ENCODE measurements around the gene LCE7A. TPM values are rescaled to one million over a fixed set of nuclear protein-coding genes. Genes with fewer than 3 reads are reported as not detected.

LCE7A gene
- total and polyA plus RNA-seq, 2 donors (not counting 3 experiments of a cell fraction or from before 2014, with no cell fraction given), result not detected

DNA sequence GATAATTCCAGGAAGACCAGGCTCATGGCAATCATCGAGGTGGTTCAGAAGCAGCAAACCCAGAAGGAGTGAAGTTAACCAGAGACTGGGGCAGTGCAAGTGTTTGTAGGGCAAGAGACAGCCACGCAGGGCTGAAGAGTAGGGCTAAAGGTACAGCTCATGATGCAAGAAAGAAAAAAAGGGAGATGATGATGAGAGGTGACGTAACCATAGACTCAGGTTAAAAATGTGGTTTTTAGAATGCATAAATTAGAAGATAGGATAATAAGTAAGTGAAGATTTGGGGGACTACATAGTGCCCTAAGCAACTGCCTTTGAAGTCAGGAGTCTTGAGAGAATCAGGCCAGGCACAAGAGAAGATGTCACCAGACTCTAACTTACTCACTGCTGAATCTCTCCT is 333 bp downstream of the LCE7A start:
- dilution Hi-C loops (cut with MboI; ENCODE audit: extremely low pct_ligation_motif_present, low sequenced_read_pairs) (no loop called here), intact Hi-C loops (cut with micrococcal nuclease) (no loop called here)
- DNase-seq (ENCODE audit: low read depth, low spot score) (no peak), FAIRE-seq (no peak)
- Histone ChIP-seq H3K4me1 (ENCODE audit: control insufficient read depth, extremely low read depth, insufficient read depth, low read length) (no peaks in the 10 kb centered on the region), H3K27me3 (ENCODE audit: control insufficient read depth in 2 of 2, insufficient read depth in 2 of 2, low read length in 2 of 2) (no peaks in the 10 kb centered on the region), H3K79me2 (ENCODE audit: control insufficient read depth, insufficient read depth, low read length) (no peaks in the 10 kb centered on the region), H3K27ac (ENCODE audit: insufficient read depth, low read depth, low read length) (no peak overlapping the region), H3K4me2 (ENCODE audit: insufficient read depth, low read length) (no peak overlapping the region), H3K9me3 (replicated peaks; ENCODE audit: control insufficient read depth, insufficient read depth, low read length) (no peaks in the 10 kb centered on the region), H3K4me3 (replicated peaks in 1 of 3; ENCODE audit: insufficient read depth in 1 of 3, low read depth in 1 of 3, low read length in 3 of 3) (no peak overlapping the region), H3K9me1 (replicated peaks; ENCODE audit: control insufficient read depth, extremely low read depth, insufficient read depth, low read length) (no peaks in the 10 kb centered on the region), H3K36me3 (ENCODE audit: control insufficient read depth in 2 of 2, extremely low read depth in 1 of 2, insufficient read depth in 2 of 2, low read length in 2 of 2) (no peaks in the 10 kb centered on the region), H2AFZ (ENCODE audit: low read depth, low read length) (no peak overlapping the region), H4K20me1 (replicated peaks; ENCODE audit: control insufficient read depth, extremely low read depth, insufficient read depth, low read length) (no peaks in the 10 kb centered on the region), H3K9ac (replicated peaks; ENCODE audit: extremely low read depth, insufficient read depth, low read length) (no peak overlapping the region)
- ChIA-PET CTCF (no interaction called here), POLR2A (no interaction called here)
- no TSS peak for BruUV-seq (replicated peaks)
- TF ChIP-seq GATA2 (IDR thresholded peaks at IDR 0.05; ENCODE audit: insufficient read depth, insufficient read length, low read depth, low read length) (no peak), POLR2AphosphoS5 (IDR thresholded peaks at IDR 0.05; ENCODE audit: insufficient read depth, low read depth, low read length) (no peak), FOS (IDR thresholded peaks at IDR 0.05; ENCODE audit: borderline replicate concordance, insufficient read depth, low read length) (no peak), MYC (IDR thresholded peaks at IDR 0.05; ENCODE audit: low read depth, low read length) (no peak)

DNA sequence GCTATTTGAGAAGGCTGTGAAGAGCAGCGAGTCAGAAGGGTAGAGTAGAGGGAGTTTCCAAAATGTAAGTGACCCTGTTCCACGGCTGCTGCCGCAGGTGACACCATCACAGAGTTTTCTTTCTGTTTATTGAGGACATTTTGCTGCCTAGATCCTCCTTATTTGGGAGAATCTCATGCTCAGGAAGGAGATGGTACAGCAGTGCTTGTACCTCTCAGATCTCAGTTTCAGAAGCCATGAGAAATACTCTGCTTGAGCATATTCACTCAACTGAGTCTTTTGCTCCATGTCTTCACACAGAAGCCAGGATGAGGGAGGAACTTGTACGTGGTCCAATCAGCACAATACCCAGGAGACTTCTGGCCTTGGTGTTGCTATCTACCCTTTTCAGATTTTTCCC is 1.6 kb downstream of the LCE7A start:
- Histone ChIP-seq H3K9ac (replicated peaks; ENCODE audit: extremely low read depth, insufficient read depth, low read length) (no peak overlapping the region), H2AFZ (ENCODE audit: low read depth, low read length) (no peak overlapping the region), H3K79me2 (ENCODE audit: control insufficient read depth, insufficient read depth, low read length) (no peaks in the 10 kb centered on the region), H3K9me1 (replicated peaks; ENCODE audit: control insufficient read depth, extremely low read depth, insufficient read depth, low read length) (no peaks in the 10 kb centered on the region), H3K27me3 (ENCODE audit: control insufficient read depth in 2 of 2, insufficient read depth in 2 of 2, low read length in 2 of 2) (no peaks in the 10 kb centered on the region), H3K36me3 (ENCODE audit: control insufficient read depth in 2 of 2, extremely low read depth in 1 of 2, insufficient read depth in 2 of 2, low read length in 2 of 2) (no peaks in the 10 kb centered on the region), H3K4me3 (replicated peaks in 1 of 3; ENCODE audit: insufficient read depth in 1 of 3, low read depth in 1 of 3, low read length in 3 of 3) (no peak overlapping the region), H3K9me3 (replicated peaks; ENCODE audit: control insufficient read depth, insufficient read depth, low read length) (no peaks in the 10 kb centered on the region), H3K27ac (ENCODE audit: insufficient read depth, low read depth, low read length) (no peak overlapping the region), H3K4me2 (ENCODE audit: insufficient read depth, low read length) (no peak overlapping the region), H3K4me1 (ENCODE audit: control insufficient read depth, extremely low read depth, insufficient read depth, low read length) (no peaks in the 10 kb centered on the region), H4K20me1 (replicated peaks; ENCODE audit: control insufficient read depth, extremely low read depth, insufficient read depth, low read length) (no peaks in the 10 kb centered on the region)
- dilution Hi-C loops (cut with MboI; ENCODE audit: extremely low pct_ligation_motif_present, low sequenced_read_pairs) (no loop called here), intact Hi-C loops (cut with micrococcal nuclease) (no loop called here)
- no TSS peak for BruUV-seq (replicated peaks)
- DNase-seq (ENCODE audit: low read depth, low spot score) (no peak), FAIRE-seq (no peak)
- TF ChIP-seq POLR2AphosphoS5 (IDR thresholded peaks at IDR 0.05; ENCODE audit: insufficient read depth, low read depth, low read length) (no peak), JUN (IDR thresholded peaks at IDR 0.05; ENCODE audit: borderline replicate concordance, insufficient read depth, insufficient read length, low read depth) (no peak), GATA2 (IDR thresholded peaks at IDR 0.05; ENCODE audit: insufficient read depth, insufficient read length, low read depth, low read length) (no peak), MYC (IDR thresholded peaks at IDR 0.05; ENCODE audit: low read depth, low read length) (no peak), POLR2A (IDR thresholded peaks at IDR 0.05; ENCODE audit: low read depth, low read length) (no peak), FOS (IDR thresholded peaks at IDR 0.05; ENCODE audit: borderline replicate concordance, insufficient read depth, low read length) (no peak), EZH2 (IDR thresholded peaks at IDR 0.05; ENCODE audit: borderline replicate concordance, low read depth, low read length, severe bottlenecking) (no peak)
- TF ChIP-seq, protein P1, sequence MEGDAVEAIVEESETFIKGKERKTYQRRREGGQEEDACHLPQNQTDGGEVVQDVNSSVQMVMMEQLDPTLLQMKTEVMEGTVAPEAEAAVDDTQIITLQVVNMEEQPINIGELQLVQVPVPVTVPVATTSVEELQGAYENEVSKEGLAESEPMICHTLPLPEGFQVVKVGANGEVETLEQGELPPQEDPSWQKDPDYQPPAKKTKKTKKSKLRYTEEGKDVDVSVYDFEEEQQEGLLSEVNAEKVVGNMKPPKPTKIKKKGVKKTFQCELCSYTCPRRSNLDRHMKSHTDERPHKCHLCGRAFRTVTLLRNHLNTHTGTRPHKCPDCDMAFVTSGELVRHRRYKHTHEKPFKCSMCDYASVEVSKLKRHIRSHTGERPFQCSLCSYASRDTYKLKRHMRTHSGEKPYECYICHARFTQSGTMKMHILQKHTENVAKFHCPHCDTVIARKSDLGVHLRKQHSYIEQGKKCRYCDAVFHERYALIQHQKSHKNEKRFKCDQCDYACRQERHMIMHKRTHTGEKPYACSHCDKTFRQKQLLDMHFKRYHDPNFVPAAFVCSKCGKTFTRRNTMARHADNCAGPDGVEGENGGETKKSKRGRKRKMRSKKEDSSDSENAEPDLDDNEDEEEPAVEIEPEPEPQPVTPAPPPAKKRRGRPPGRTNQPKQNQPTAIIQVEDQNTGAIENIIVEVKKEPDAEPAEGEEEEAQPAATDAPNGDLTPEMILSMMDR (IDR thresholded peaks at IDR 0.05; ENCODE audit: extremely low read depth in 1 of 2, insufficient read depth in 1 of 2, low read depth in 1 of 2, low read length in 2 of 2), result no peak
- TF ChIP-seq, protein P2, sequence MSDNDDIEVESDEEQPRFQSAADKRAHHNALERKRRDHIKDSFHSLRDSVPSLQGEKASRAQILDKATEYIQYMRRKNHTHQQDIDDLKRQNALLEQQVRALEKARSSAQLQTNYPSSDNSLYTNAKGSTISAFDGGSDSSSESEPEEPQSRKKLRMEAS (IDR thresholded peaks at IDR 0.05; ENCODE audit: insufficient read depth, insufficient read length), result no peak
- CTCF ChIA-PET, result no interaction called here
- POLR2A ChIA-PET, result no interaction called here
